ENCODE results near the gene VAV3.
"Not testable (repeated sequence)": the region's sequence is repeated elsewhere in the genome, so short reads cannot be mapped to it uniquely, and the experiment has no call there.

Gene VAV3

GRCh38 chr1:107883562-107883961 lies 81.4 kb downstream of the VAV3 start:
- no peak for DNase-seq (ENCODE audit: low spot score)

GRCh38 chr1:107879927-107880326 lies 85.1 kb downstream of the VAV3 start:
- no peak for DNase-seq (ENCODE audit: low spot score)

- no peak for DNase-seq (ENCODE audit: low spot score)
Observed at GRCh38 chr1:107879346-107879745, 85.6 kb downstream of the VAV3 start.

GRCh38 chr1:107877745-107878144 lies 87.2 kb downstream of the VAV3 start:
- DNase-seq (ENCODE audit: low spot score), result no peak

- no peak for DNase-seq (ENCODE audit: low spot score)
Observed at GRCh38 chr1:107877092-107877491, 87.9 kb downstream of the VAV3 start.

- no peak for DNase-seq (ENCODE audit: low spot score)
Observed at GRCh38 chr1:107875689-107876088, 89.3 kb downstream of the VAV3 start.

GRCh38 chr1:107874221-107874620 lies 90.8 kb downstream of the VAV3 start:
- DNase-seq (ENCODE audit: low spot score), result no peak

GRCh38 chr1:107871687-107872395 lies 93.1 kb downstream of the VAV3 start:
- no peak for DNase-seq (ENCODE audit: low spot score)

- DNase-seq (ENCODE audit: low spot score), result no peak
Observed at GRCh38 chr1:107871259-107871658, 93.7 kb downstream of the VAV3 start.

- DNase-seq (ENCODE audit: low spot score), result no peak
Observed at GRCh38 chr1:107870696-107871095, 94.3 kb downstream of the VAV3 start.

- no peak for DNase-seq (ENCODE audit: low spot score)
Observed at GRCh38 chr1:107867897-107868296, 97.1 kb downstream of the VAV3 start.

GRCh38 chr1:107867422-107867821 lies 97.6 kb downstream of the VAV3 start:
- DNase-seq (ENCODE audit: low spot score), result no peak

GRCh38 chr1:107866870-107867269 lies 98.1 kb downstream of the VAV3 start:
- no peak for DNase-seq (ENCODE audit: low spot score)

GRCh38 chr1:107865627-107866026 lies 99.4 kb downstream of the VAV3 start:
- no peak for DNase-seq (ENCODE audit: low spot score)

- no peak for DNase-seq (ENCODE audit: low spot score)
Observed at GRCh38 chr1:107863342-107863741, 101.6 kb downstream of the VAV3 start.

GRCh38 chr1:107862064-107862463 lies 102.9 kb downstream of the VAV3 start:
- no peak for DNase-seq (ENCODE audit: low spot score)

- no peak for DNase-seq (ENCODE audit: low spot score)
Observed at GRCh38 chr1:107858323-107858722, 106.7 kb downstream of the VAV3 start.

GRCh38 chr1:107851418-107851817 lies 113.6 kb downstream of the VAV3 start:
- no peak for DNase-seq (ENCODE audit: low spot score)

GRCh38 chr1:107844541-107845194 lies 120.3 kb downstream of the VAV3 start:
- DNase-seq (ENCODE audit: low spot score), result not testable (repeated sequence)

- DNase-seq (ENCODE audit: low spot score), result no peak
Observed at GRCh38 chr1:107843989-107844388, 121.0 kb downstream of the VAV3 start.

- no peak for DNase-seq (ENCODE audit: low spot score)
Observed at GRCh38 chr1:107842241-107842640, 122.7 kb downstream of the VAV3 start.

GRCh38 chr1:107840725-107841124 lies 124.3 kb downstream of the VAV3 start:
- DNase-seq (ENCODE audit: low spot score), result no peak

GRCh38 chr1:107838056-107838455 lies 126.9 kb downstream of the VAV3 start:
- no peak for DNase-seq (ENCODE audit: low spot score)

- no peak for DNase-seq (ENCODE audit: low spot score)
Observed at GRCh38 chr1:107835151-107835670, 129.8 kb downstream of the VAV3 start.

All from RKO (cell line).